ENCODE results near the gene ACOX3.

ACOX3 gene

DNA sequence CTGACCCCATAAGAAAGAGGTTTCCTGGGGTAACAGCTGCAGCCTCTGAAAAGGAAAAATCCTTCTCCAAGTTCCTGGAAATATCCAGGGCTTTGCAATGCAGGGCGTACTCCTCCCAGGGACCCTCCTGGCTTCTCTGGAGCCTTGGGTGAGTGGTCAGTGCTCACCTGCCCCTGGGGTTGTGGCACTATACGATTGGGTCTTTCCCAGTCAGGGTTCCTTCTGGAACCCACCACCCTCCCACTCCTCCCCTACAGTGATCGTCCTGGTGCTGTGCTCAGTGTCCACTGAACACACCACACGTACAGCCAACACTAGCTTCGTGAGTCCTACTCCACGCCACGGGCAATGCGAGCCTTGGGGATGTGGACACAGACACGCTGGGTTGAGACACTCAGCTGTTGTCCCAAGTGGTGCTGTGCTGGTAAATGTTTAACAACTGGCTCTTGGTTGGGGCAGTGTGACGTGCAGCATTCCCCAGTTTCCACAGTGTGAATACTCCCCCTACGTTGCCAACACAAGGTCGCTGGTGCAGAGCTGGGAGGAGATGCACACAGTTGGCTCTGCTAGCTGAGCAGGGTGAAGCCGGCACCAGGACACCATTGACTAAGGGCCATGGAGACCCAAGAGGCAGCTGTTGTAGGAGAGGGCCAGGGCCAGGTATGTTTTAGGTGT is 105.6 kb downstream of the ACOX3 start:
- FAIRE-seq (no peak), DNase-seq (ENCODE audit: insufficient read length) (no peak)
- no peak for TF ChIP-seq POLR2A (IDR thresholded peaks at IDR 0.05; ENCODE audit: low read depth, low read length)
- no peak for TF ChIP-seq TAF1 (IDR thresholded peaks at IDR 0.05; ENCODE audit: borderline replicate concordance, low read depth, low read length)
- no peak for TF ChIP-seq POLR2AphosphoS5 (IDR thresholded peaks at IDR 0.05; ENCODE audit: low read depth, low read length)

DNA sequence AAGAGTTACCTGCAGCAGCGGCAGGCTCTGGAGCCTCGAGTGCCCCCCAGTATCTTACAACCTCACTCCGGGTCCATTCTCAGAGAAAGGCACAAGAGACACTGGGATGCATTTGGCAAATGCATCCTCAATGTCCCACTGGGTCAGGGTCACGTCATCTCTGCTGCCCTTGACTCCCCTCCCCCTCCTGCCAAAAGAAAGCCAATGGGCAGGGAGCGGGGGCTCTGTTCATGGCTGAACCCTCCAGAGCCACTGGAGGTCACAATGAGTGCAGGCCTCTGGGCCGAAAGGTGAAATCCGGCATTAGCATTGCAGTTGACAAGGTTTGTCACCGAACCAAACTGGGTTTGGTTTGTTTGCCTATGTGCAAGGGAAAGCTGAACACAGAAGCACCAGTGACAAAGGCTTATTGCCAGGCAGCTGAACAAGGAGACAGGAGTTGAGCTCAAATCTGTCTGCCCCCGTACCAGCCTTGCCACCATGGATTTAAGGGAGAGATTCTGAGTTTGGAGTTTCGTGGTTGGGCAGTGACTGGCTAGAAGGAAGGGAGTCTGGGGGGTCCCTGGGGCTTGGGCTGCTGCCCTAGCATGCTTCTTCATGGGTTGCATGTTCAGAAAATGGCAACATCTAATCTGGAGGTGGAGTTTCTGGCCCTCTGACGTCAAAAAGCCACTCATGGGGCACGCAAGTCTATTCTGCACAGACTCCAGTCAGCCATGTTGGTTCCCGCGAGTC is 106.6 kb downstream of the ACOX3 start:
- TF ChIP-seq POLR2A (IDR thresholded peaks at IDR 0.05; ENCODE audit: low read depth, low read length) (no peak), POLR2AphosphoS5 (IDR thresholded peaks at IDR 0.05; ENCODE audit: low read depth, low read length) (no peak), TAF1 (IDR thresholded peaks at IDR 0.05; ENCODE audit: borderline replicate concordance, low read depth, low read length) (no peak)
- FAIRE-seq (no peak), DNase-seq (ENCODE audit: insufficient read length) (no peak)

GRCh38 chr4:8332891-8333331 is 107.6 kb downstream of the ACOX3 start:
- TF ChIP-seq TAF1 (IDR thresholded peaks at IDR 0.05; ENCODE audit: borderline replicate concordance, low read depth, low read length) (no peak), POLR2AphosphoS5 (IDR thresholded peaks at IDR 0.05; ENCODE audit: low read depth, low read length) (no peak), POLR2A (IDR thresholded peaks at IDR 0.05; ENCODE audit: low read depth, low read length) (no peak)
- DNase-seq (ENCODE audit: insufficient read length) (no peak), FAIRE-seq (no peak)

DNA sequence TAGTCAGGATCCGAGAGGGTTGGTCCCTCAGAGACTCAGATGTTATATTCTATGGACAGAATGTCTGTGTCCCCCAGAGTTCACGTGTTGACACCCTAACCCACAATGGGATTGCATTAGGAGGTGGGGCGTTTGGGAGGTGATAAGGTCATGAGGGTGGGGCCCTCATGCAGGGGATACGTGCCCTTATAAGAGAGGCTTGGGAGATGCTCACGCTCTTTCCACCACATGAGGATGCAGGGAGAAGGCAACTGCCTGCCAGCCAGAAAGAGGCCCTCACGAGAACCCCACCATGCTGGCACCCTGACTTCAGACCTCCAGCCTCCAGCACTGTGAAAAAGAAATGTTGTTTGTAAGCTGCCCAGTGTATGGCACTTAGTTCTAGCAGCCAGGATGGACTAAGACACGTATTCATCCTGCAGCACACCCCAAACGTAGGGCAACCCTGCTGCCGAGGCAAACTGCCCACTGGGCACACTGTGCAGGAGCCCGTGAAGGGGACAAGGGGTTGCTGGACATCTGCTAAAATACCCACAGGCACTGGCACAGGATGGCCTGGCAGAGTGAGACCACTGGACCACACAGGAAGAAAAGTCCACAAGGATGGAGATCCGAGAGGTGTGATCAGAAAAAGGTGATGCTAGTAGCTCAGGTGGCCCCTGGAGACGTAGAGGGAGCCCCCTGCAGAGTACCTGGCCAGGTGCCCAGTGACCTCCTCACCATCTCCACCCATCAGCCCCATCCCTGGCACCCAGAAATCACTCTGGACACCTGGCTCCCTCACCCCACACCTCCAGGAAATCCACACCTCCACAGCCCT is 108.3 kb downstream of the ACOX3 start:
- FAIRE-seq = no peak

DNA sequence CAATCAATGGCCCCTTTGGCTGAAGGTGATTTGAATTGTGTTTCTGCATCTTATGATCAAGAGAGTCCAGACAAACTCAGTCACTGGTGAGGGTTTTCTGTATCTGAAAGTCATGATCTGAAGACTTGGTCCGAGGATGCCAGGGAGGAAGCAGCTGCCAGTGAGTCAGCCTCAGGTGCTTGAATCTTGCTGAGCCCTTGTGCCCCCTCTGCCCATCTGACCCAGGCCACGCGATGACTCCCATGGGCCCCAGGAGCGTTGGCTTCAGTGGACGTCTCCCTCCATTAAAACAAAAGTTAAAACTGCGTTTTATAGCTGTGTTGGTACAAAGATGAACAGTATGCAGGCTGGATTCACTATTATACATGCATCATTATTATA is 109.0 kb downstream of the ACOX3 start:
- DNase-seq (ENCODE audit: insufficient read length) = no peak
- FAIRE-seq = no peak

More for the DNA sequence above, 108.3 kb downstream of the ACOX3 start:
- DNase-seq (ENCODE audit: insufficient read length) = no peak
- TF ChIP-seq POLR2A (IDR thresholded peaks at IDR 0.05; ENCODE audit: low read depth, low read length) (no peak), TAF1 (IDR thresholded peaks at IDR 0.05; ENCODE audit: borderline replicate concordance, low read depth, low read length) (no peak), POLR2AphosphoS5 (IDR thresholded peaks at IDR 0.05; ENCODE audit: low read depth, low read length) (no peak)

DNA sequence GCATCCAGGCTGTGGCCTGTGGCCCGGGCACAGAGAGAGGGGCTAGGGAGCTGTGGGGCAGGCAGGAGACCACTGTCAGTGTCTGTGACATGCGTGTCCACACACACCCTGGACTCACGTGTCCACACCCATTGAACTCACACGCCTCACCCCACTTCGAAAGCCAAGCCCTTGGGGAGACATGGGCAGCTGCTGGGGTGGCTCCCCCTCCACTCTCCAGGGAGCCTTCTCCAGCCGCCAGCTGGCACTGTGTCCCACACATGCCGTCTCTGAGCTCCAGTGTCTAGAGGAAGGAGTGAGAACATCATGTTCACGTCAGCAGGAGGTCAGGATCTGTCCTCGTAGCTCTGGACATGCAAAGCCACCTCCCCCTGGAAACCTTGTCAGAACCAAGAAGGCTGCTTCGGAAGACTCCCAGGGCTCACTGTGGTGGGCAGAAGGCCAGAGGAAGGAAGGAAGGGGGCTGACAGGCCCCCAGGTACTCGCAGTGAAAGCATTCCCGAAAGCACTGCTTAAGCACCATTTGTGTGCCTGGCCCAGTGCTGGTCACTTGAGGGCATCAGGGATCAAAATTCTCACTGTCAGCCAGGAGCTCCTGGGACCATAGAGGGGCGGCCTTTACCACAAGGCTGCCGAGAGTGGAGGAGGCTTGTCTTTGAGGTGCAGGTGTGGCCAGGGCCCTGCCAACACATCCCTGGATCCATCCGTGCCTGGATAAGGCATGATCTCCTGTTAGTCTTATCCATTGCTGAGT is 109.5 kb downstream of the ACOX3 start:
- DNase-seq (ENCODE audit: insufficient read length) = no peak
- no peak for TF ChIP-seq TAF1 (IDR thresholded peaks at IDR 0.05; ENCODE audit: borderline replicate concordance, low read depth, low read length)
- TF ChIP-seq POLR2AphosphoS5 (IDR thresholded peaks at IDR 0.05; ENCODE audit: low read depth, low read length) = no peak
- no peak for TF ChIP-seq POLR2A (IDR thresholded peaks at IDR 0.05; ENCODE audit: low read depth, low read length)
- FAIRE-seq = no peak

More for the DNA sequence above, 109.0 kb downstream of the ACOX3 start:
- TF ChIP-seq POLR2A (IDR thresholded peaks at IDR 0.05; ENCODE audit: low read depth, low read length) (no peak), TAF1 (IDR thresholded peaks at IDR 0.05; ENCODE audit: borderline replicate concordance, low read depth, low read length) (no peak), POLR2AphosphoS5 (IDR thresholded peaks at IDR 0.05; ENCODE audit: low read depth, low read length) (no peak)

DNA sequence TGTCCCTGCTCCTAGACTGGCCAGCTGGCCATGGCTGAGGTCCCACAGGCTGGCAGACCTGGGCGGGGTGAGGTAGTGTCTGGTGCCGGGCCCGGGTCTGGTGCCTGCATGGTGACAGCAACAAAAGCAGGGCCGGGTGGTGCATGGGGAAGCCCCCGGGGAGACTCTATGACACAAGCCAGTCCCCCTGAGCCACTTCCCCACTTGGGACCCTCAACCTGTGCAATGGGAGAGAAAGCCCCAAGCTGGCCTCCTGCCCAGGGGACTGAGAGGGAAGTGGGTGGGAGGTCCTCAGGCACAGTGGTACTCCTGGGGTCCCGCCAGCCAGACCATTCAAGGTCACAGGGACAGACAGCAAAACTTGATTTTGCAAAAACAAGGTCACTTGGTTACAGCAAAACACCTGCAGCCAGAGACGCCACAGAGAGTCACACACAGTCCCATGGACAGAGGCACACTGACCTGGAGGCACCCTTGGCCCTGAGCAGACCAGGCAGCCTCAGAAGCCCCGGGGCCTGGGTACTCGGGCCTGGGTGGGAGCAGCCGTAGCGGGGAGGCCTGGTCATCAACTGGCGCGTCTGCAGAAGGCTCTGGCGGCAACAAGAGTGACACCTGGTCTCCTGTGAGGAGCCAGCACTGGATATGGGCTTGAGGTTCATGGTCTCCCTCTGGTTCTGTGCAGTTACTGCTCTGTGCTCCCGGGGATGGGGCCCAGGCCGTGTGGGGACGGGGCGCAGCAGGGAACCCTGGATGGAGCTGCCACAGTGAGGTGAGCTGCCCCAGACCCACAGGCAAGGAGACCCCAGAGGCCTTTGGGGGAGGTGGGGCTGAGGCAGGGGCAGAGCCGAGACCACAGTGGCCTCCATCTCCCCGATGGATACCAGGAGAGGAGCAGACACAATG is 110.4 kb downstream of the ACOX3 start:
- no peak for FAIRE-seq
- TF ChIP-seq TAF1 (IDR thresholded peaks at IDR 0.05; ENCODE audit: borderline replicate concordance, low read depth, low read length) (no peak), POLR2AphosphoS5 (IDR thresholded peaks at IDR 0.05; ENCODE audit: low read depth, low read length) (no peak), POLR2A (IDR thresholded peaks at IDR 0.05; ENCODE audit: low read depth, low read length) (no peak)
- DNase-seq (ENCODE audit: insufficient read length) = no peak

GRCh38 chr4:8329560-8329858 is 111.0 kb downstream of the ACOX3 start:
- TF ChIP-seq POLR2AphosphoS5 (IDR thresholded peaks at IDR 0.05; ENCODE audit: low read depth, low read length) = no peak
- no peak for TF ChIP-seq TAF1 (IDR thresholded peaks at IDR 0.05; ENCODE audit: borderline replicate concordance, low read depth, low read length)
- no peak for TF ChIP-seq POLR2A (IDR thresholded peaks at IDR 0.05; ENCODE audit: low read depth, low read length)
- DNase-seq (ENCODE audit: insufficient read length) (no peak), FAIRE-seq (no peak)

DNA sequence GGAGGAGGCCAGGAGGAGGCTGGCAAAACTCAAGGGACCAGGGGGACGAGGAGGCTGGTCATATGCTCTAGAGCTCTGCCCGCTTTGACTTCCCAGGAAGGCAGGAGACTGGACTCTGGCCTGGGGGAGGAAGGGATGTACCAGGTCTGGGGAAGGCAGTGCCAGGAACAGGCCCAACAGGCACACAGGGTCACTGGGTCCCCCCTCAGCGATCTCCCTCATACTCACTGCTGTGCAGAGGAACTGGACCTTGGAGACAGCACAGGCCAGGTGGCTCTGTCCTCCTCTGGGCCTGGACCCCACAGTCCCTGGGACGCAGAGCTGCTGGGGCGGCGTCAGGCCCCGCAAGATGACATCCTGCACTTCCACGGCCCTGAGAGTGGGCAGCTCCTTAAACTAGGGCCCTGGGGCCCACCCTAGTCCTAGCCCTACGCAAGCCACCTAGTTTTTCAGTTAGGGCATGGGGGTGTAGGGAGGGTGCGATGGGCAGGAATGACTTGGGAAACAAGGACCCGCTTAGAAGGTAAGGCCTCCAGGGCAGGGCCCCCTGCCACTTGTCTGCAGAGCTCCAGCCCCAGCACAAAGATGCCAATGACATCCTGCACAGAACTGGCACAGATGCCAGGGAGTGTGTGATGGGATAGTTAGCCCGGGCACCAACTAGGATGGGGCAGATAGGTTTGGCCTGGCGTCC is 111.5 kb downstream of the ACOX3 start:
- TF ChIP-seq TAF1 (IDR thresholded peaks at IDR 0.05; ENCODE audit: borderline replicate concordance, low read depth, low read length) (no peak), POLR2A (IDR thresholded peaks at IDR 0.05; ENCODE audit: low read depth, low read length) (no peak), POLR2AphosphoS5 (IDR thresholded peaks at IDR 0.05; ENCODE audit: low read depth, low read length) (no peak)
- DNase-seq (ENCODE audit: insufficient read length) (no peak), FAIRE-seq (no peak)

GRCh38 chr4:8328456-8328855 is 112.1 kb downstream of the ACOX3 start:
- FAIRE-seq (no peak), DNase-seq (ENCODE audit: insufficient read length) (no peak)
- TF ChIP-seq POLR2A (IDR thresholded peaks at IDR 0.05; ENCODE audit: low read depth, low read length) = no peak
- TF ChIP-seq TAF1 (IDR thresholded peaks at IDR 0.05; ENCODE audit: borderline replicate concordance, low read depth, low read length) = no peak
- TF ChIP-seq POLR2AphosphoS5 (IDR thresholded peaks at IDR 0.05; ENCODE audit: low read depth, low read length) = no peak
